H9 (cell line): ENCODE measurements around the gene TM9SF4. TPM values are rescaled to one million over a fixed set of nuclear protein-coding genes. Genes with fewer than 3 reads are reported as not detected.

Experiments
- DNase-seq: peaks from one replicate; pipeline ENCODE4 v3.0.0-alpha.2; 2017
- H2AFZ ChIP-seq: one replicate; pipeline ENCODE4 v1.6.1; 2013; ENCODE audit warnings: mild to moderate bottlenecking, low read length, control low read depth, moderate library complexity
- H2AK5ac ChIP-seq: 2 replicates; pipeline ENCODE4 v1.6.1; 2013; ENCODE audit warnings: low read length, control low read depth, mixed read lengths; ENCODE audit not compliant: insufficient read length
- H2BK120ac ChIP-seq: one replicate; pipeline ENCODE4 v1.6.1; 2013; ENCODE audit warnings: low read depth, mild to moderate bottlenecking, low read length, control low read depth, inconsistent platforms; ENCODE audit not compliant: poor library complexity, severe bottlenecking
- H2BK12ac ChIP-seq: 2 replicates; pipeline ENCODE4 v1.6.1; 2013; ENCODE audit warnings: low read length, control low read depth, mixed read lengths, low read depth; ENCODE audit not compliant: insufficient read length
- H2BK15ac ChIP-seq: 2 replicates; pipeline ENCODE4 v1.6.1; 2013; ENCODE audit warnings: low read depth, low read length, control low read depth
- H2BK20ac ChIP-seq: one replicate; pipeline ENCODE4 v1.6.1; 2013; ENCODE audit warnings: low read depth, mild to moderate bottlenecking, low read length, control low read depth, inconsistent platforms; ENCODE audit not compliant: poor library complexity, severe bottlenecking
- H2BK5ac ChIP-seq: 2 replicates; pipeline ENCODE4 v1.6.1; 2013; ENCODE audit warnings: low read length, control low read depth, mixed read lengths; ENCODE audit not compliant: insufficient read length
- H3K14ac ChIP-seq: 2 replicates; pipeline ENCODE4 v1.6.1; 2013; ENCODE audit warnings: low read length, control low read depth; ENCODE audit not compliant: insufficient read depth
- H3K18ac ChIP-seq: 2 replicates; pipeline ENCODE4 v1.6.1; 2013; ENCODE audit warnings: low read depth, mild to moderate bottlenecking, mixed read lengths, low read length, control low read depth; ENCODE audit not compliant: insufficient read length
- H3K23ac ChIP-seq: 2 replicates; pipeline ENCODE4 v1.6.1; 2013; ENCODE audit warnings: low read length, control low read depth, mixed read lengths, low read depth; ENCODE audit not compliant: insufficient read length
- H3K23me2 ChIP-seq: 2 replicates; pipeline ENCODE4 v1.6.1; 2013; ENCODE audit warnings: low read depth, mild to moderate bottlenecking, mixed read lengths, low read length, control low read depth; ENCODE audit not compliant: insufficient read length, poor library complexity, severe bottlenecking
- H3K27ac ChIP-seq: 2 replicates; pipeline ENCODE4 v1.5.1; 2013; ENCODE audit warnings: low read length, control low read depth, mixed read lengths, low read depth; ENCODE audit not compliant: insufficient read length
- H3K27me3 ChIP-seq: 2 replicates; pipeline ENCODE4 v1.6.1; 2013; ENCODE audit warnings: low read length, control low read depth, inconsistent platforms; ENCODE audit not compliant: insufficient read depth
- H3K4ac ChIP-seq: 2 replicates; pipeline ENCODE4 v1.6.1; 2013; ENCODE audit warnings: low read depth, mild to moderate bottlenecking, control low read depth, inconsistent platforms, low read length, moderate library complexity
- H3K4me1 ChIP-seq: 2 replicates; pipeline ENCODE4 v1.6.1; 2013; ENCODE audit warnings: low read length, control low read depth, inconsistent platforms; ENCODE audit not compliant: insufficient read depth
- H3K4me2 ChIP-seq: 2 replicates; pipeline ENCODE4 v1.6.1; 2013; ENCODE audit warnings: low read length, control low read depth, mixed read lengths; ENCODE audit not compliant: insufficient read length, insufficient read depth
- H3K56ac ChIP-seq: 2 replicates; pipeline ENCODE4 v1.6.1; 2013; ENCODE audit warnings: low read depth, mild to moderate bottlenecking, mixed read lengths, low read length, control low read depth; ENCODE audit not compliant: insufficient read length
- H3K79me1 ChIP-seq: 2 replicates; pipeline ENCODE4 v1.6.1; 2013; ENCODE audit warnings: low read depth, mild to moderate bottlenecking, moderate library complexity, low read length, control low read depth, inconsistent platforms; ENCODE audit not compliant: insufficient read depth, poor library complexity, severe bottlenecking
- H3K79me2 ChIP-seq: 2 replicates; pipeline ENCODE4 v1.6.1; 2013; ENCODE audit warnings: low read length, control low read depth, inconsistent platforms; ENCODE audit not compliant: insufficient read depth
- H3K9ac ChIP-seq: 2 replicates; pipeline ENCODE4 v1.6.1; 2013; ENCODE audit warnings: low read length, control low read depth, mixed read lengths; ENCODE audit not compliant: insufficient read length; ENCODE audit errors: extremely low read depth
- H3K9me3 ChIP-seq: one replicate; pipeline ENCODE4 v1.6.1; 2013; ENCODE audit warnings: low read depth, low read length, inconsistent platforms; ENCODE audit not compliant: control insufficient read depth
- H3T11ph ChIP-seq: one replicate; pipeline ENCODE4 v1.6.1; 2013; ENCODE audit warnings: mild to moderate bottlenecking, low read length, control low read depth, inconsistent platforms
- H4K20me1 ChIP-seq: one replicate; pipeline ENCODE4 v1.6.1; 2013; ENCODE audit not compliant: control insufficient read depth, insufficient read length, insufficient read depth
- H4K5ac ChIP-seq: 2 replicates; pipeline ENCODE4 v1.6.1; 2013; ENCODE audit warnings: low read depth, mild to moderate bottlenecking, mixed read lengths, low read length, control low read depth; ENCODE audit not compliant: insufficient read length
- H4K8ac ChIP-seq: replicated peaks from 2 replicates; pipeline ENCODE4 v1.6.1; 2013; ENCODE audit warnings: low read length, control low read depth, mixed read lengths, low read depth; ENCODE audit not compliant: insufficient read length
- H4K91ac ChIP-seq: 2 replicates; pipeline ENCODE4 v1.6.1; 2013; ENCODE audit warnings: low read depth, mild to moderate bottlenecking, moderate library complexity, mixed read lengths, low read length, control low read depth; ENCODE audit not compliant: insufficient read length
- H3K27ac Mint-ChIP-seq, 3 experiments: 2 replicates in 2 of 3; 3 replicates in 1 of 3; pipeline ENCODE4 v1.8.0; 2020 to 2021; ENCODE audit warnings: mixed read lengths in 3 of 3, mild to moderate bottlenecking in 1 of 3, moderate library complexity in 1 of 3
- H3K27me3 Mint-ChIP-seq: 2 replicates; pipeline ENCODE4 v1.8.0; 2021; ENCODE audit warnings: low read depth, mild to moderate bottlenecking, moderate library complexity, mixed read lengths
- H3K36me3 Mint-ChIP-seq, 3 experiments: 2 replicates in 2 of 3; 3 replicates in 1 of 3; pipeline ENCODE4 v1.8.0; 2020 to 2021; ENCODE audit warnings: low read depth in 3 of 3, mixed read lengths in 3 of 3; ENCODE audit not compliant: insufficient read depth in 1 of 3
- H3K4me1 Mint-ChIP-seq, 2 experiments: 2 replicates each; pipeline ENCODE4 v1.8.0; 2020; ENCODE audit warnings: mixed read lengths in 2 of 2
- H3K4me3 Mint-ChIP-seq, 2 experiments: 2 replicates in 1 of 2; 3 replicates in 1 of 2; pipeline ENCODE4 v1.8.0; 2020 to 2021; ENCODE audit warnings: mild to moderate bottlenecking in 2 of 2, mixed read lengths in 2 of 2, moderate library complexity in 1 of 2
- H3K9me3 Mint-ChIP-seq, 2 experiments: 2 replicates in 1 of 2; 3 replicates in 1 of 2; pipeline ENCODE4 v1.8.0; 2020; ENCODE audit warnings: mild to moderate bottlenecking in 2 of 2, mixed read lengths in 2 of 2, moderate library complexity in 1 of 2
- WGBS: extraction: QIAGEN DNeasy Blood & Tissue Kit; methylation state at CpG from one replicate; pipeline ENCODE4 v1.1.7; 2013; ENCODE audit warnings: missing lambda C conversion rate, low lambda C conversion rate, mixed read lengths; ENCODE audit not compliant: insufficient read length; ENCODE audit errors: extremely low coverage; 5-methylcytosine and 5-hydroxymethylcytosine counted together
- total RNA-seq: library from RNA; stranded (reverse); gene quantifications from 2 replicates; pipeline ENCODE4 v1.2.1, GENCODE V29; 2021
- TF ChIP-seq, protein P1 (sequence below): fragments of 200-600 bp; sonication (generic); conservative IDR thresholded peaks from 3 replicates; pipeline ENCODE4 v1.8.0; 2021; ENCODE audit warnings: antibody characterized with exemption, mild to moderate bottlenecking

TM9SF4 gene
- total RNA-seq, 1 experiment from 2014 or later, result 62.3 TPM

DNA sequence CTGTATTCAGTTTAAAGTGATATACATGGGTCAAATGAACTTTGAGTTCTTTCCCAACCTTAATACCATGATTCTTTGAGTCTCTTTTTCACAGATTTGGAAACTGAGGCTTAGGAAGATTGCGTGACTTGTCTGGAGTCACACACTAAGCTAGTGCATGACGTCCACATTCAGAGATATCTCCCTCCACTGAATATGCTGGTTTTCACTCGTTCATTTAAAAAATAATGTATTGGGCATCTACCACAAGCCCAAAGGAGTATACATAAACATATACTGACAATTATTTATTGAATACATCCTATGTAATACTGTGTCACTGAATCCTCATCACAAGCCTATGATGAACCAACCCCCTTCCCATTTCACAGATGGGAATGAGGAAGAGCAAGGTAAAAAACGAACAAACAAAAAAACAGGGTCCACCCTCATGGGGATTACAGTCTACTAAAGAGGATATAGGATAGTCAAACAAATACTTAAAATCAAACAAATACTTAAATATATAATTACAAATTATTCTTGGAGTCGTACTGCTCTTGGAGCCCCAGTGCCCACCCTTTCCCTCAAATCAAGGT is 611 bp upstream of the TM9SF4 start:
- no peak overlapping the region for H3K18ac ChIP-seq
- H3K4me1 ChIP-seq, result 0 out of 2 replicates have a peak, but pooled peaks cover 3% of the 10 kb centered on the region
- H3K27me3 ChIP-seq, result no peaks in the 10 kb centered on the region
- peaks cover 14% of the 10 kb centered on the region for H3K27me3 Mint-ChIP-seq
- no peaks in the 10 kb centered on the region for H3K79me1 ChIP-seq
- no peaks in the 10 kb centered on the region for H3K9me3 Mint-ChIP-seq
- H3K79me2 ChIP-seq, result peaks cover 3% of the 10 kb centered on the region; the same call in 1 of the 2 replicates
- H3T11ph ChIP-seq, result no peak overlapping the region
- no peak overlapping the region for H3K27ac ChIP-seq
- H2BK15ac ChIP-seq, result no peak overlapping the region
- no peak overlapping the region for H2BK12ac ChIP-seq
- peaks cover 9 to 15% of the 10 kb centered on the region in 2 experiments for H3K4me1 Mint-ChIP-seq
- H3K14ac ChIP-seq, result no peak overlapping the region
- H3K23me2 ChIP-seq, result peaks cover 6% of the 10 kb centered on the region
- WGBS, result no CpG with 5 or more reads among the region's 5 CpGs
- peak overlapping the region; percentile 63 for H3K56ac ChIP-seq
- H2BK5ac ChIP-seq, result no peak overlapping the region
- no peak overlapping the region for H4K8ac ChIP-seq
- H3K4me2 ChIP-seq, result no peak overlapping the region
- H2AFZ ChIP-seq, result no peak overlapping the region
- no peaks in the 10 kb centered on the region for H4K20me1 ChIP-seq
- H3K27ac Mint-ChIP-seq, result peak overlapping the region in 1 of 3 experiments; percentile 100; a peak in 1 of 7 replicates
- no peak overlapping the region for H2BK20ac ChIP-seq
- no peaks in the 10 kb centered on the region for H3K9me3 ChIP-seq
- no peak overlapping the region for H3K9ac ChIP-seq
- DNase-seq, result no peak
- H3K36me3 Mint-ChIP-seq, result peaks cover 0 to 6% (median 3%) of the 10 kb centered on the region in 3 experiments; a peak in 4 of 7 replicates
- peak overlapping the region; percentile 99 for H3K4me3 Mint-ChIP-seq
- no peak overlapping the region for H3K23ac ChIP-seq
- H4K5ac ChIP-seq, result no peak overlapping the region
- H4K91ac ChIP-seq, result no peak overlapping the region
- no peak overlapping the region for H2AK5ac ChIP-seq
- H3K4ac ChIP-seq, result no peak overlapping the region
- no peak overlapping the region for H2BK120ac ChIP-seq
- TF ChIP-seq, protein P1, sequence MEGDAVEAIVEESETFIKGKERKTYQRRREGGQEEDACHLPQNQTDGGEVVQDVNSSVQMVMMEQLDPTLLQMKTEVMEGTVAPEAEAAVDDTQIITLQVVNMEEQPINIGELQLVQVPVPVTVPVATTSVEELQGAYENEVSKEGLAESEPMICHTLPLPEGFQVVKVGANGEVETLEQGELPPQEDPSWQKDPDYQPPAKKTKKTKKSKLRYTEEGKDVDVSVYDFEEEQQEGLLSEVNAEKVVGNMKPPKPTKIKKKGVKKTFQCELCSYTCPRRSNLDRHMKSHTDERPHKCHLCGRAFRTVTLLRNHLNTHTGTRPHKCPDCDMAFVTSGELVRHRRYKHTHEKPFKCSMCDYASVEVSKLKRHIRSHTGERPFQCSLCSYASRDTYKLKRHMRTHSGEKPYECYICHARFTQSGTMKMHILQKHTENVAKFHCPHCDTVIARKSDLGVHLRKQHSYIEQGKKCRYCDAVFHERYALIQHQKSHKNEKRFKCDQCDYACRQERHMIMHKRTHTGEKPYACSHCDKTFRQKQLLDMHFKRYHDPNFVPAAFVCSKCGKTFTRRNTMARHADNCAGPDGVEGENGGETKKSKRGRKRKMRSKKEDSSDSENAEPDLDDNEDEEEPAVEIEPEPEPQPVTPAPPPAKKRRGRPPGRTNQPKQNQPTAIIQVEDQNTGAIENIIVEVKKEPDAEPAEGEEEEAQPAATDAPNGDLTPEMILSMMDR, result no peak
